Non-pigmented ciliary epithelial cell (primary cell): ENCODE data around the gene GUCA1C.

Experiments used
- DNase-seq: peaks from one replicate; pipeline ENCODE4 v3.0.0-alpha.2; 2010; ENCODE audit warnings: low read depth

GUCA1C gene

GRCh38 chr3:108907194-108907593 is 46.5 kb downstream of the GUCA1C start:
- no peak for DNase-seq

GRCh38 chr3:108899530-108899929 is 54.1 kb downstream of the GUCA1C start:
- no peak for DNase-seq

- DNase-seq, result no peak
Measured at GRCh38 chr3:108897883-108898282, 55.8 kb downstream of the GUCA1C start.

GRCh38 chr3:108894981-108895380 is 58.7 kb downstream of the GUCA1C start:
- DNase-seq, result no peak

- DNase-seq, result no peak
Measured at GRCh38 chr3:108891833-108892232, 61.8 kb downstream of the GUCA1C start.

GRCh38 chr3:108887777-108888176 is 65.9 kb downstream of the GUCA1C start:
- DNase-seq, result no peak

- no peak for DNase-seq
Measured at GRCh38 chr3:108887121-108887520, 66.6 kb downstream of the GUCA1C start.

- no peak for DNase-seq
Measured at GRCh38 chr3:108883373-108883772, 70.3 kb downstream of the GUCA1C start.

- no peak for DNase-seq
Measured at GRCh38 chr3:108882762-108883161, 70.9 kb downstream of the GUCA1C start.

GRCh38 chr3:108879915-108880314 is 73.8 kb downstream of the GUCA1C start:
- no peak for DNase-seq

GRCh38 chr3:108877901-108878300 is 75.8 kb downstream of the GUCA1C start:
- DNase-seq, result no peak

GRCh38 chr3:108863799-108864135 is 89.9 kb downstream of the GUCA1C start:
- no peak for DNase-seq

GRCh38 chr3:108862865-108863798 is 90.5 kb downstream of the GUCA1C start:
- peak; percentile 51 for DNase-seq

- DNase-seq, result no peak
Measured at GRCh38 chr3:108861401-108861800, 92.3 kb downstream of the GUCA1C start.
